Neural crest cell (in vitro differentiated cells): Measurements from ENCODE around the gene STIM1. TPM values are rescaled to one million over a fixed set of nuclear protein-coding genes. Genes with fewer than 3 reads are reported as not detected.

Experiments
- DNase-seq: peaks from one replicate; pipeline ENCODE4 v3.0.0; 2021; ENCODE audit warnings: low read depth, mixed read lengths, low spot score
- H3K27ac Mint-ChIP-seq: one replicate; pipeline ENCODE4 v1.8.0; 2021; ENCODE audit warnings: mild to moderate bottlenecking, mixed read lengths; ENCODE audit not compliant: unreplicated experiment
- H3K27me3 Mint-ChIP-seq: 2 replicates; pipeline ENCODE4 v1.8.0; 2021; ENCODE audit warnings: low read depth, mild to moderate bottlenecking, mixed read lengths
- H3K36me3 Mint-ChIP-seq: 2 replicates; pipeline ENCODE4 v1.8.0; 2021; ENCODE audit warnings: low read depth, mild to moderate bottlenecking, mixed read lengths
- H3K4me1 Mint-ChIP-seq: 2 replicates; pipeline ENCODE4 v1.8.0; 2021; ENCODE audit warnings: mixed read lengths
- H3K4me3 Mint-ChIP-seq: one replicate; pipeline ENCODE4 v1.8.0; 2021; ENCODE audit warnings: mild to moderate bottlenecking, mixed read lengths
- H3K9me3 Mint-ChIP-seq: 2 replicates; pipeline ENCODE4 v1.8.0; 2021; ENCODE audit warnings: mixed read lengths
- CTCF ChIP-seq: fragments of 200-600 bp; sonication (generic); conservative IDR thresholded peaks from 2 replicates; pipeline ENCODE4 v1.5.0; 2021; ENCODE audit warnings: antibody characterized with exemption, mild to moderate bottlenecking
- total RNA-seq: library from RNA; stranded (reverse); gene quantifications from 2 replicates; pipeline ENCODE4 v1.2.1, GENCODE V29; 2021

Gene STIM1
- total RNA-seq, 1 donor from 2014 or later: 24.4 TPM

GRCh38 chr11:3971756-3972404 is 116.4 kb downstream of the STIM1 start:
- no peaks in the 10 kb centered on the region for H3K4me1 Mint-ChIP-seq
- peaks cover 2% of the 10 kb centered on the region for H3K36me3 Mint-ChIP-seq
- H3K27ac Mint-ChIP-seq: no peak overlapping the region
- peak; percentile 26 for TF ChIP-seq CTCF
- H3K27me3 Mint-ChIP-seq: no peaks in the 10 kb centered on the region
- no peaks in the 10 kb centered on the region for H3K9me3 Mint-ChIP-seq
- H3K4me3 Mint-ChIP-seq: no peak overlapping the region
- DNase-seq: no peak

- H3K9me3 Mint-ChIP-seq: no peaks in the 10 kb centered on the region
- H3K4me3 Mint-ChIP-seq: no peak overlapping the region
- H3K36me3 Mint-ChIP-seq: peaks cover 2% of the 10 kb centered on the region
- no peak for DNase-seq
- no peaks in the 10 kb centered on the region for H3K27me3 Mint-ChIP-seq
- no peak overlapping the region for H3K27ac Mint-ChIP-seq
- no peaks in the 10 kb centered on the region for H3K4me1 Mint-ChIP-seq
- peak; percentile 3 for TF ChIP-seq CTCF
These were observed 117.0 kb downstream of the STIM1 start for GRCh38 chr11:3972431-3972830.

- Mint-ChIP-seq H3K36me3 (no peaks in the 10 kb centered on the region), H3K27me3 (no peaks in the 10 kb centered on the region), H3K4me1 (peaks cover 7% of the 10 kb centered on the region), H3K9me3 (no peaks in the 10 kb centered on the region), H3K27ac (no peak overlapping the region), H3K4me3 (no peak overlapping the region)
- TF ChIP-seq CTCF: no peak
- DNase-seq: no peak
These were observed 121.6 kb downstream of the STIM1 start for GRCh38 chr11:3977078-3977477.

- no peak overlapping the region for H3K27ac Mint-ChIP-seq
- DNase-seq: no peak
- H3K4me1 Mint-ChIP-seq: peaks cover 15% of the 10 kb centered on the region
- H3K27me3 Mint-ChIP-seq: no peaks in the 10 kb centered on the region
- H3K9me3 Mint-ChIP-seq: no peaks in the 10 kb centered on the region
- H3K4me3 Mint-ChIP-seq: no peak overlapping the region
- TF ChIP-seq CTCF: no peak
- H3K36me3 Mint-ChIP-seq: no peaks in the 10 kb centered on the region
These were observed 125.7 kb downstream of the STIM1 start for GRCh38 chr11:3981084-3981633.

GRCh38 chr11:3982431-3982830 is 127.0 kb downstream of the STIM1 start:
- H3K27me3 Mint-ChIP-seq: no peaks in the 10 kb centered on the region
- no peaks in the 10 kb centered on the region for H3K9me3 Mint-ChIP-seq
- no peak for TF ChIP-seq CTCF
- H3K36me3 Mint-ChIP-seq: no peaks in the 10 kb centered on the region
- H3K4me3 Mint-ChIP-seq: no peak overlapping the region
- no peak for DNase-seq
- H3K4me1 Mint-ChIP-seq: peaks cover 15% of the 10 kb centered on the region
- no peak overlapping the region for H3K27ac Mint-ChIP-seq
